Upper lobe of left lung (tissue), 6 donors: ENCODE results near the gene CDC45. TPM values are rescaled to one million over a fixed set of nuclear protein-coding genes. Genes with fewer than 3 reads are reported as not detected.

Experiments used
- ATAC-seq, 2 donors: fragments of 200-7000 bp; cut with Tn5 transposase; one replicate each; pipeline ENCODE4 v1.9.1; 2022; ENCODE audit warnings: mild to moderate bottlenecking in 2 of 2, moderate library complexity in 2 of 2; ENCODE audit not compliant: low FRiP score in 2 of 2
- DNase-seq, 2 donors: peaks; one replicate each; pipeline ENCODE4 v3.0.0-alpha.2; 2019 to 2020
- H3K27ac ChIP-seq, 4 donors: fragments of 200-600 bp; sonication (generic); one replicate each; pipeline ENCODE4 v1.5.1; 2016 to 2019
- H3K27me3 ChIP-seq, 4 donors: fragments of 200-600 bp; sonication (generic); one replicate each; pipeline ENCODE4 v1.5.1; 2017 to 2019
- H3K36me3 ChIP-seq, 4 donors: fragments of 200-600 bp; sonication (generic); one replicate each; pipeline ENCODE4 v1.5.1; 2016 to 2019
- H3K4me1 ChIP-seq, 4 donors: fragments of 200-600 bp; sonication (generic); one replicate each; pipeline ENCODE4 v1.5.1; 2018 to 2019
- H3K4me3 ChIP-seq, 4 donors: fragments of 200-600 bp; sonication (generic); one replicate each; pipeline ENCODE4 v1.5.1; 2017 to 2019; ENCODE audit warnings: mild to moderate bottlenecking in 2 of 4, moderate library complexity in 1 of 4
- H3K9me3 ChIP-seq, 4 donors: fragments of 200-600 bp; sonication (generic); one replicate each; pipeline ENCODE4 v1.5.1; 2018 to 2019
- CTCF ChIP-seq, 6 experiments: fragments of 450-650 bp in 4 of 6; fragments of 200-600 bp in 2 of 6; sonication (generic) in 2 of 6; IDR thresholded peaks; one replicate each; pipeline ENCODE4 v1.5.1; 2016 to 2019; ENCODE audit warnings: antibody characterized with exemption in 6 of 6
- EP300 ChIP-seq, 4 donors: sonication (generic); formaldehyde crosslinking; IDR thresholded peaks; one replicate each; pipeline ENCODE4 v1.5.1; 2017; ENCODE audit warnings: antibody characterized with exemption in 4 of 4, control low read depth in 2 of 4
- POLR2A ChIP-seq, 4 donors: fragments of 450-650 bp; IDR thresholded peaks; one replicate each; pipeline ENCODE4 v1.5.1; 2016 to 2017; ENCODE audit warnings: antibody characterized with exemption in 4 of 4, mild to moderate bottlenecking in 2 of 4
- POLR2AphosphoS5 ChIP-seq, 2 donors: sonication (generic); formaldehyde crosslinking; IDR thresholded peaks; one replicate each; pipeline ENCODE4 v1.5.1; 2017; ENCODE audit warnings: antibody characterized with exemption in 2 of 2
- WGBS, 2 donors: methylation state at CpG; one replicate each; pipeline ENCODE4 v1.1.5; 2017 to 2018; 5-methylcytosine and 5-hydroxymethylcytosine counted together
- total RNA-seq, 6 donors: library from RNA; depleted of rRNA in 4 of 6; stranded (reverse); fragments of >200 nt in 4 of 6; gene quantifications; one replicate each; pipeline versions ENCODE4 v1.1.0 to v1.2.1, GENCODE V29; 2016 to 2021
- donor health status: DM: no; HTN: no; CAD: no; lungs with moderate emphysema.
- donor health status: DM: no; HTN: yes; CAD: no; lungs with severe emphysema.

Gene CDC45
- total RNA-seq, 6 donors from 2014 or later: 0.44 to 3.2 (median 1.8) TPM; not detected in 1

DNA sequence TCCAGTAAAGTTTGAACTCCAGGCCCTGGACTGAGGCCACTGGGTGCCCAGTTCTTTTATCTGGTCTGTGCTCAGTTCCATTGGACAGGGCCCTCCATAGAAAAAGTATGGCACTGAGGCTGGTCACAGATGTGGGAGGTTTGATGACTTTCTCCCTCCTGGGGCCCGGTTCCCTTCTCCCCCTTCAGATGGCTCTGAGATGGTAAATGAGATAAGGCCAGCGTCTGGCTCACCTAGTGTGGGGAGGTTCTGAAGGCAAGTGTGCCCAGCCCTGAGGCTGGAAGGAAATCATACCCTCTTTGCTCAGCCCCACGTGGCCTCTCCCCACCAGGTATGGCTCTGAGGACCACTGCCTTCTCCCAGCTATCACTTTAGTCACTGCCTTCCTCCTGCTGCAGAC, 45.9 kb downstream of the CDC45 start:
- TF ChIP-seq POLR2A (IDR thresholded peaks at IDR 0.05) (no peak), POLR2AphosphoS5 (IDR thresholded peaks at IDR 0.05) (no peak), EP300 (IDR thresholded peaks at IDR 0.05) (no peak), CTCF (IDR thresholded peaks at IDR 0.05) (no peak)
- peaks cover 0 to 26% (median 3%) of the 10 kb centered on the region in 4 donors for H3K36me3 ChIP-seq
- peak overlapping the region in 1 of 4 donors; percentile 65 for H3K4me3 ChIP-seq
- WGBS, 2 donors: 44 to 62% methylated on average over 3 of the region's 3 CpGs
- peak overlapping the region; percentile 87 to 97 (median 92) for H3K27ac ChIP-seq
- H3K27me3 ChIP-seq: peaks cover 0 to 25% (median 11%) of the 10 kb centered on the region in 4 donors
- H3K9me3 ChIP-seq: no peaks in the 10 kb centered on the region
- DNase-seq: no peak
- no peak for ATAC-seq
- H3K4me1 ChIP-seq: peaks cover 22 to 41% (median 31%) of the 10 kb centered on the region in 4 donors

DNA sequence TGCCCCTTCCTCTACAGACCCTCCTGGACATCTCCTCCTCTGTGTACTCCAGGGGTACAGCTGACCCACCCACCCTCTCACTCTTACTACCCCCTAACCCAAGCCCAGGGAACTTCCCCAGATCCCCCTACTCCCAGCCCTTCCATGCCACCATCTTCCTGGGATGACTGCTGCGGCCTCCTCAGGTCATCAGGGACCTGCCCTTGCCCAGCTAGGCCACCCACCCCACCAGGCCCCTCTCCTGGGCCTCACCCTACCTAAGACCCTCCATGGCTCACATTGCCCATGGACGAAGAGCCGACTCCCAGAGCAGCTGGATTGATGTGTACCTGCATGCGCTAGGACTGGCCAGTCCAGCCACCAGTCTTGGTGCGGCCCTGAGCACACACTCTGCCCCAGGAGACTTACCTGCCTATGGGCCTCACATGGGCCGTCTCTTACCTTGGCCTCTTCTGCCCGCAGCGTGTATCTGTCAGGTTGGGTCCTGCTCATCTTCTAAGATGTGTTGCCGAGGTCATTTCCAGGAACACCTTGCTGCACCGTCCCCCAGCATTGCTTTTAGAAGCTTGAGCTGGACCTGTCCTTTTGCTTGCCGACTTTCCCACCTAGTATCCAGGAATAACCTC, 46.5 kb downstream of the CDC45 start:
- Histone ChIP-seq H3K4me1 (peaks cover 22 to 41% (median 31%) of the 10 kb centered on the region in 4 donors), H3K27me3 (peaks cover 0 to 25% (median 11%) of the 10 kb centered on the region in 4 donors), H3K27ac (peak overlapping the region; percentile 87 to 97 (median 92)), H3K9me3 (no peaks in the 10 kb centered on the region), H3K4me3 (no peak overlapping the region), H3K36me3 (peaks cover 0 to 20% (median 3%) of the 10 kb centered on the region in 4 donors)
- 96 to 98% methylated on average over 9 to 11 of the region's 11 CpGs for WGBS, 2 donors
- ATAC-seq (no peak), DNase-seq (no peak)
- no peak for TF ChIP-seq CTCF (IDR thresholded peaks at IDR 0.05)
- TF ChIP-seq POLR2A (IDR thresholded peaks at IDR 0.05): no peak
- TF ChIP-seq POLR2AphosphoS5 (IDR thresholded peaks at IDR 0.05): no peak
- no peak for TF ChIP-seq EP300 (IDR thresholded peaks at IDR 0.05)

- DNase-seq (no peak), ATAC-seq (no peak)
- TF ChIP-seq CTCF (IDR thresholded peaks at IDR 0.05): no peak
- no peak for TF ChIP-seq POLR2AphosphoS5 (IDR thresholded peaks at IDR 0.05)
- no peak for TF ChIP-seq POLR2A (IDR thresholded peaks at IDR 0.05)
- TF ChIP-seq EP300 (IDR thresholded peaks at IDR 0.05): no peak
- Histone ChIP-seq H3K27me3 (peaks cover 0 to 25% (median 11%) of the 10 kb centered on the region in 4 donors), H3K36me3 (peaks cover 0 to 15% (median 2%) of the 10 kb centered on the region in 4 donors), H3K9me3 (no peaks in the 10 kb centered on the region), H3K4me3 (no peak overlapping the region), H3K4me1 (peaks cover 22 to 41% (median 31%) of the 10 kb centered on the region in 4 donors), H3K27ac (peak overlapping the region; percentile 87 to 97 (median 92))
- WGBS, 2 donors: 67 to 90% methylated on average over 4 to 7 of the region's 7 CpGs
Measured at GRCh38 chr22:19526702-19527111, 47.0 kb downstream of the CDC45 start.

DNA sequence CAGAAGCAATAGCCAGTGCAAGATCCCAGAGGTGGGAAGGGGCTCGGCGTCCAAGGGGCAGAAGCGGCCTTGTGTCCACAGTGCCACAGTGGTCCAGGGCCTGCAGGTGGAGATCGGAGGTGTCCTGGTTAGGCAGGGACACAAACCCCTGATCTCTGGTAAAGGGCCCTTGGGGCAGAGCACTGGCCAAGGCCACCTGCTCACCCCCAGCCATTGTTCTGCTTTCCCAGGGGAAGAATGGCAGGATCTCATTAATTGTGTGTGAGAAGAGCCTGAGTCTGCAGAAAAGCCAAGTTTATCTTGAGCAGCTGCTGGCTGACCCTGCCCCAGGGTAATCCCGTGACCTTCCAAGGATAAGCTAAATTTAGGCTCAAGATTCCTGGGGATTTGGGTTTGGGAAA, 47.6 kb downstream of the CDC45 start:
- H3K27me3 ChIP-seq: peaks cover 0 to 25% (median 11%) of the 10 kb centered on the region in 4 donors
- H3K4me3 ChIP-seq: no peak overlapping the region
- DNase-seq (no peak), ATAC-seq (no peak)
- no peak for TF ChIP-seq POLR2AphosphoS5 (IDR thresholded peaks at IDR 0.05)
- no peak for TF ChIP-seq POLR2A (IDR thresholded peaks at IDR 0.05)
- H3K36me3 ChIP-seq: peaks cover 0 to 9% (median 0%) of the 10 kb centered on the region in 4 donors
- WGBS, 2 donors: 76 to 81% methylated on average over 4 to 5 of the region's 5 CpGs
- H3K4me1 ChIP-seq: peaks cover 22 to 41% (median 31%) of the 10 kb centered on the region in 4 donors
- no peaks in the 10 kb centered on the region for H3K9me3 ChIP-seq
- peak overlapping the region in 3 of 4 donors; percentile 87 to 97 (median 92) for H3K27ac ChIP-seq

GRCh38 chr22:19527861-19528417, 48.2 kb downstream of the CDC45 start:
- no peak overlapping the region for H3K4me3 ChIP-seq
- peaks cover 0 to 3% (median 0%) of the 10 kb centered on the region in 4 donors for H3K36me3 ChIP-seq
- peaks cover 0 to 25% (median 11%) of the 10 kb centered on the region in 4 donors for H3K27me3 ChIP-seq
- no peak for ATAC-seq
- TF ChIP-seq POLR2A (IDR thresholded peaks at IDR 0.05) (no peak), POLR2AphosphoS5 (IDR thresholded peaks at IDR 0.05) (no peak), CTCF (IDR thresholded peaks at IDR 0.05) (no peak), EP300 (IDR thresholded peaks at IDR 0.05) (no peak)
- 72 to 78% methylated on average over 13 to 15 of the region's 17 CpGs for WGBS, 2 donors
- DNase-seq: no peak
- H3K27ac ChIP-seq: peak overlapping the region in 3 of 4 donors; percentile 15 to 97 (median 92)
- no peaks in the 10 kb centered on the region for H3K9me3 ChIP-seq
- peaks cover 22 to 40% (median 31%) of the 10 kb centered on the region in 4 donors for H3K4me1 ChIP-seq
